ENCODE results near the gene MED15. TPM values are rescaled to one million over a fixed set of nuclear protein-coding genes. Genes with fewer than 3 reads are reported as not detected.
"Not testable (repeated sequence)": the region's sequence is repeated elsewhere in the genome, so short reads cannot be mapped to it uniquely, and the experiment has no call there.

The MED15 gene
- total RNA-seq, 1 donor from 2014 or later, result 16.7 TPM

DNA sequence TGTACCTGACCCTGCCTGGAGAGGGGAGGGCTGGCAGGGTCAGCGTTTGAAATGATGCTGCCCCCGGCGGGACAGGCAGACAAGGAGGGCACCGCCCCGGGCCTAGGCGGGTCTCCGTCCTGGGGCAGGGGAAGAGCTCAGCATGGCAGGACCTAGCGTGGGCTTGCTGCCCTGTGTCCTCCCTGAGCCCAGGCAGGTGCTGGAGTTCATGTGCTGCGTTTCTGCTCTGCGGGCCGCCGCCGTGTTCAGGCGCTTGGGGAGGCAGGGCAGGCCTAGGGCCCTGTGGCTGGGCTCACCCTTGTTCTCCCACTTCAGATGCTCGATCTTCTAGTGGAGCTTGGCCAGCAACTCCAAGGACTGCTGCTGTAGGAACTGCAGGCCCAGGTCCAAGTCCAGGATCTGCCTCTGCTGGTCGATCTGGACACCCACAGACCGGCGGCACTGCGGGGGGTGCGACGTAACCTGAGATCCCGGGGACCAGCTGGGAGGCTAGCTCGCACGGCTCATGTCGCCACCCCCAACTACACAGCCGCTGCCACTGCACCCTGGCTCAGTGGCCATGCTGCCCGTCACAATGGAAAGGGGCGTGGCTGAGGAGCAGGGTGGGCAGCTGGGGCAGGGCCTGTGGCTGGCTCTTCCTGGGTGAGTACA is 84.4 kb downstream of the MED15 start:
- Histone ChIP-seq H3K27ac (ENCODE audit: low read depth, low read length) (no peak overlapping the region), H3K4me3 (ENCODE audit: low read length in 3 of 3) (no peak overlapping the region), H3K9ac (ENCODE audit: low read depth in 1 of 3, low read length in 3 of 3) (no peak overlapping the region), H3K36me3 (ENCODE audit: control insufficient read depth in 3 of 3, insufficient read depth in 3 of 3, low read length in 3 of 3) (peaks cover 4 to 8% (median 6%) of the 10 kb centered on the region in 3 donors), H3K4me1 (ENCODE audit: control insufficient read depth in 3 of 3, insufficient read depth in 3 of 3, low read length in 3 of 3) (no peaks in the 10 kb centered on the region), H3K9me3 (ENCODE audit: control insufficient read depth in 3 of 3, low read length in 3 of 3) (no peaks in the 10 kb centered on the region), H3K27me3 (ENCODE audit: control insufficient read depth in 3 of 3, insufficient read depth in 3 of 3, low read length in 3 of 3) (no peaks in the 10 kb centered on the region)

DNA sequence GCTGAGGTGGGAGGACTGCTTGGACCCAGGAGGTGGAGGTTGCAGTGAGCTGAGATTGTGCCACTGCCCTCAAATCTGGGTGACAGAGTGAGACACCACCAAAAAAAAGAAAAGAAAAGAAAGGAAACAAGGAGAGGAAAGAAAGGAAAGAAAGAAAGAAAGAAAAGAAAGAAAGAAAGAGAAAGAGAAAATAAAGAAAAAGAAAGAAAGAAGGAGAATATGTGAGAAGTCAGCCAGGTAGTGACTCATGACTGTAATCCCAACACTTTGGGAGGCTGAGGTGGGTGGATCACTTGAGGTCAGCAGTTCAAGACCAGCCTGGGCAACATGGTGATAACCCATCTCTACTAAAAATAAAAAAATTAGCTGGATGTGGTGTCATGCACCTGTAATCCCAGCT is 86.6 kb downstream of the MED15 start:
- not testable (repeated sequence) for H3K36me3 ChIP-seq (ENCODE audit: control insufficient read depth in 3 of 3, insufficient read depth in 3 of 3, low read length in 3 of 3); H3K27ac ChIP-seq (ENCODE audit: low read depth, low read length); H3K27me3 ChIP-seq (ENCODE audit: control insufficient read depth in 3 of 3, insufficient read depth in 3 of 3, low read length in 3 of 3)

DNA sequence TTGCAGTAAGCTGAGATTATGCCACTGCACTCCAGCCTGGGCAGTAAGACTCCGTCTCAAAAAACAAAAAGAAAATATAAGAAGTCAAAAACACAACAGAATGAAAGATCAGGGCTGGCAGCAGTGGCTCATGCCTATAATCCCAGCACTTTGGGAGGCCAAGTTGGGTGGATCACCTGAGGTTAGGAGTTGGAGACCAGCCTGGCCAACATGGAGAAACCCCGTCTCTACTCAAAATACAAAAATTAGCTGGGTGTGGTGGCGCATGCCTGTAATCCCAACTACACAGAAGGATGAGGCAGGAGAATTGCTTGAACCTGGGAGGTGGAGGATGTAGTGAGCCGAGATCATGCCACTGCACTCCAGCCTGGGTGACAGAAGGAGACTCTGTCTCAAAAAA is 87.1 kb downstream of the MED15 start:
- not testable (repeated sequence) for H3K9ac ChIP-seq (ENCODE audit: low read depth in 1 of 3, low read length in 3 of 3); H3K27ac ChIP-seq (ENCODE audit: low read depth, low read length); H3K36me3 ChIP-seq (ENCODE audit: control insufficient read depth in 3 of 3, insufficient read depth in 3 of 3, low read length in 3 of 3); H3K27me3 ChIP-seq (ENCODE audit: control insufficient read depth in 3 of 3, insufficient read depth in 3 of 3, low read length in 3 of 3); H3K4me1 ChIP-seq (ENCODE audit: control insufficient read depth in 3 of 3, insufficient read depth in 3 of 3, low read length in 3 of 3); H3K4me3 ChIP-seq (ENCODE audit: low read length in 3 of 3); H3K9me3 ChIP-seq (ENCODE audit: control insufficient read depth in 3 of 3, low read length in 3 of 3)

More for the DNA sequence above, 86.6 kb downstream of the MED15 start:
- H3K4me1 ChIP-seq (ENCODE audit: control insufficient read depth in 3 of 3, insufficient read depth in 3 of 3, low read length in 3 of 3); H3K9ac ChIP-seq (ENCODE audit: low read depth in 1 of 3, low read length in 3 of 3); H3K9me3 ChIP-seq (ENCODE audit: control insufficient read depth in 3 of 3, low read length in 3 of 3); H3K4me3 ChIP-seq (ENCODE audit: low read length in 3 of 3): not testable (repeated sequence)

DNA sequence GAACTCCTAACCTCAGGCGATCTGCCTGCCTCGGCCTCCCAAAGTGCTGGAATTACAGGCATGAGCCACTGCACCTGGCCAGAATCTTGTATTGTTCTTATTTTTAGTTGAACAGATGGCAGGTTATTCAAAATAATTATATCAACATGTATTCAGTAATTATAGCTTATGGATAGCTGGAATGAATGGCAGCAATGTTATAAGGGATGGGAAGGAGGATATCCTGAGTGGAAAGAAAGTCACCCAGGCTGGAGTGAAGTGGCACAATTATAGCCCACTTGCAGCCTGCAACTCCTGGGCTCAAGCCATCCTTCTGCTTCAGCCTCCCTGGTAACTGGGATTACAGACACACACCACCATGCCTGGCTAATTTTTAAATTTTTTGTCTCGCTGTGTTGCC is 88.1 kb downstream of the MED15 start:
- Histone ChIP-seq H3K4me1 (ENCODE audit: control insufficient read depth in 3 of 3, insufficient read depth in 3 of 3, low read length in 3 of 3) (no peaks in the 10 kb centered on the region), H3K27me3 (ENCODE audit: control insufficient read depth in 3 of 3, insufficient read depth in 3 of 3, low read length in 3 of 3) (peaks cover 0 to 3% (median 0%) of the 10 kb centered on the region in 3 donors), H3K36me3 (ENCODE audit: control insufficient read depth in 3 of 3, insufficient read depth in 3 of 3, low read length in 3 of 3) (no peaks in the 10 kb centered on the region), H3K4me3 (ENCODE audit: low read length in 3 of 3) (no peak overlapping the region), H3K9ac (ENCODE audit: low read depth in 1 of 3, low read length in 3 of 3) (no peak overlapping the region), H3K27ac (ENCODE audit: low read depth, low read length) (no peak overlapping the region), H3K9me3 (ENCODE audit: control insufficient read depth in 3 of 3, low read length in 3 of 3) (no peaks in the 10 kb centered on the region)

DNA sequence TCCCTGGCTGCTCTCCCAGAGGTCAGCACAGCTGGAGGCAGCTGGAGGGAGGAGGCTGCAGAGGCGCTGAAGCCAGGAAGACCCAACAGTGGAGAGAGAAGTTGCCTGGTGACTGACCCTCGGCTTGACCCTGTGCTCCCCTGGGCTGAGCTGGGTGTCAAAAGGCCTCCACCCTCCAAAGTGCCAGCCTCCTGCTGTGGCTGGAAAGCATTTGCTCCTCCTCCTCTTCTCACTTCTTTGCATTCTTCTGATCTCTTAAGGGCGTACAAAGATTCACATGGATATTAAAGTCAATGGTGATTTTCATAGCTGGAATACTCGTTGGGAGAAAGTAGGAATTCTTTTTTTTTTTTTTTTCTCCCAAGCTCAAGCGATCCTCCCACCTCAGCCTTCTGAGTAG is 91.7 kb downstream of the MED15 start:
- no peaks in the 10 kb centered on the region for H3K9me3 ChIP-seq (ENCODE audit: control insufficient read depth in 3 of 3, low read length in 3 of 3)
- peaks cover 0 to 5% (median 3%) of the 10 kb centered on the region in 3 donors for H3K27me3 ChIP-seq (ENCODE audit: control insufficient read depth in 3 of 3, insufficient read depth in 3 of 3, low read length in 3 of 3)
- no peak overlapping the region for H3K4me3 ChIP-seq (ENCODE audit: low read length in 3 of 3)
- H3K4me1 ChIP-seq (ENCODE audit: control insufficient read depth in 3 of 3, insufficient read depth in 3 of 3, low read length in 3 of 3), result no peaks in the 10 kb centered on the region
- no peaks in the 10 kb centered on the region for H3K36me3 ChIP-seq (ENCODE audit: control insufficient read depth in 3 of 3, insufficient read depth in 3 of 3, low read length in 3 of 3)
- no peak overlapping the region for H3K9ac ChIP-seq (ENCODE audit: low read depth in 1 of 3, low read length in 3 of 3)
- H3K27ac ChIP-seq (ENCODE audit: low read depth, low read length), result no peak overlapping the region

DNA sequence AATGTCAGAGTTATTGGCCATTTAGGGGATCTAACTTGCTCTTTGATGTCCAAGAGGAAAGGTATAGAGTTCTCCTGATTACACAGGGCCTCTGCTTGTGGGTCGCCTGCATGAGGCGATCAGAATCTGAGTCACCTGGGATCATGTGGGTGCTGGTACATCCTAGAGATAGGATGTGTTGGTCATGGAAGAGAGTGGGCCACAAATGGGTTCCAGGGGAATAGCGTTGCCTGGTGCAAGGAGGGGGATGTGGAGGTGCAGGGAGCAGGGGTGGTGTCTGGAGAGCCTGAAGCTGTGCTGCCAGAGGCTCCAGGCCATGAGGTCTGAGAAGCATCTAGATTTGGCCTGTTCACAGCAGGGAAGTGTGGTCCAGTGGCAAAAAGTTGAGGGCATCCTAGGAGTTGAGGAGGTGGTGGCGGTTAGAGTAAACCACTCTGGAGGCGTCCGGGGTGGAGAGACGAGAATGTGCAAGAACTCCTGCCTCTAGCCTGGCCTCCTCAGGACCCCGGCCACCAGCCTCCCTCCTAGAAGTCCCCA is 92.8 kb downstream of the MED15 start:
- H3K4me1 ChIP-seq (ENCODE audit: control insufficient read depth in 3 of 3, insufficient read depth in 3 of 3, low read length in 3 of 3), result no peaks in the 10 kb centered on the region
- H3K36me3 ChIP-seq (ENCODE audit: control insufficient read depth in 3 of 3, insufficient read depth in 3 of 3, low read length in 3 of 3), result no peaks in the 10 kb centered on the region
- no peaks in the 10 kb centered on the region for H3K9me3 ChIP-seq (ENCODE audit: control insufficient read depth in 3 of 3, low read length in 3 of 3)
- H3K27me3 ChIP-seq (ENCODE audit: control insufficient read depth in 3 of 3, insufficient read depth in 3 of 3, low read length in 3 of 3), result peaks cover 0 to 8% (median 3%) of the 10 kb centered on the region in 3 donors
- no peak overlapping the region for H3K4me3 ChIP-seq (ENCODE audit: low read length in 3 of 3)
- H3K9ac ChIP-seq (ENCODE audit: low read depth in 1 of 3, low read length in 3 of 3), result no peak overlapping the region
- no peak overlapping the region for H3K27ac ChIP-seq (ENCODE audit: low read depth, low read length)

DNA sequence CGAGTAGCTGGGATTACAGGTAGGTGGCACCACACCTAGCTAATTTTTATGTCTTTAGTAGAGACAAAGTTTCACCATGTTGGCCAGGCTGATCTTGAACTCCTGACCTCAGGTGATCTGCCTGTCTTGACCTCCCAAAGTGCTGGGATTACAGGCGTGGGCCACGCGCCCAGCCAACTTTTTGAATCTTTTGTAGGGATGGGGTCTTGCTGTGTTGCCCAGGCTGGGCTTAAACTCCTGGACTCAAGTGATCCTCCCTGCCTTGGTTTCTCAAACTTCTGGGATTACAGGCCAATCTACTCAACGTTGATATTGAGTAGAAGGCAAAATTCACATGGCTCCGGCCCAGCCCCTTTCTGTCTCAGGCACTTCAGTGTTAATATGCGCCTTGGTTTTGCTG is 93.9 kb downstream of the MED15 start:
- Histone ChIP-seq H3K4me1 (ENCODE audit: control insufficient read depth in 3 of 3, insufficient read depth in 3 of 3, low read length in 3 of 3) (no peaks in the 10 kb centered on the region), H3K9me3 (ENCODE audit: control insufficient read depth in 3 of 3, low read length in 3 of 3) (no peaks in the 10 kb centered on the region), H3K9ac (ENCODE audit: low read depth in 1 of 3, low read length in 3 of 3) (no peak overlapping the region), H3K4me3 (ENCODE audit: low read length in 3 of 3) (no peak overlapping the region), H3K27me3 (ENCODE audit: control insufficient read depth in 3 of 3, insufficient read depth in 3 of 3, low read length in 3 of 3) (peaks cover 0 to 14% (median 10%) of the 10 kb centered on the region in 3 donors), H3K36me3 (ENCODE audit: control insufficient read depth in 3 of 3, insufficient read depth in 3 of 3, low read length in 3 of 3) (no peaks in the 10 kb centered on the region), H3K27ac (ENCODE audit: low read depth, low read length) (no peak overlapping the region)

DNA sequence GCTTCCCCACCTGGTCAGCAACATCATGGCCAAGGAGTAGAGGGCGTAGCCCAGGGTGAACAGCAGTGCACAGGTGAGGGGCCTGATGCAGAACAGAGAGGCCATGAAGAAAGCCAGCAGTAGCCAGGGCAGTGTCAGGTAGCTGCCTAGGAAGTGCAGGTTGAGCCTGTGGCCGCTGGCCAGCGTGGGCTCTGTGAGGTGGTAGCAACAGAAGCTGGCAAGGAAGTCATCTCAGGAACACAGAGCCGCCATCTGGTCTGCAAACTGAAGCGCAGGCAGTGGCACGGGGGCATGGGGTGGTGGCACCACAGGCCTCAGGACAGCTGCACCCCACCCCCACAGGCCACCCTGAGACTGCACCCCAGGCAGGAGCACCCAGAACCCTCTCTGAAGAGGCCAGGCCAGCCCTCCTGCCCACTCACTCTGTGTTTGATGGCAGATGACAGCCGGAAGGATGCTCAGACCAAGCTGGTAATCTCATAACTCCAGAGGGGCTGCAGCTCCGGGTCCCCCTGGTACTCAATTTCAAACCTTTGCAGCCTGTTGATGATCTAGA is 95.3 kb downstream of the MED15 start:
- no peaks in the 10 kb centered on the region for H3K36me3 ChIP-seq (ENCODE audit: control insufficient read depth in 3 of 3, insufficient read depth in 3 of 3, low read length in 3 of 3)
- no peak overlapping the region for H3K4me3 ChIP-seq (ENCODE audit: low read length in 3 of 3)
- no peaks in the 10 kb centered on the region for H3K4me1 ChIP-seq (ENCODE audit: control insufficient read depth in 3 of 3, insufficient read depth in 3 of 3, low read length in 3 of 3)
- H3K9ac ChIP-seq (ENCODE audit: low read depth in 1 of 3, low read length in 3 of 3), result no peak overlapping the region
- H3K27ac ChIP-seq (ENCODE audit: low read depth, low read length), result no peak overlapping the region
- no peaks in the 10 kb centered on the region for H3K9me3 ChIP-seq (ENCODE audit: control insufficient read depth in 3 of 3, low read length in 3 of 3)
- H3K27me3 ChIP-seq (ENCODE audit: control insufficient read depth in 3 of 3, insufficient read depth in 3 of 3, low read length in 3 of 3), result peaks cover 0 to 20% (median 17%) of the 10 kb centered on the region in 3 donors

DNA sequence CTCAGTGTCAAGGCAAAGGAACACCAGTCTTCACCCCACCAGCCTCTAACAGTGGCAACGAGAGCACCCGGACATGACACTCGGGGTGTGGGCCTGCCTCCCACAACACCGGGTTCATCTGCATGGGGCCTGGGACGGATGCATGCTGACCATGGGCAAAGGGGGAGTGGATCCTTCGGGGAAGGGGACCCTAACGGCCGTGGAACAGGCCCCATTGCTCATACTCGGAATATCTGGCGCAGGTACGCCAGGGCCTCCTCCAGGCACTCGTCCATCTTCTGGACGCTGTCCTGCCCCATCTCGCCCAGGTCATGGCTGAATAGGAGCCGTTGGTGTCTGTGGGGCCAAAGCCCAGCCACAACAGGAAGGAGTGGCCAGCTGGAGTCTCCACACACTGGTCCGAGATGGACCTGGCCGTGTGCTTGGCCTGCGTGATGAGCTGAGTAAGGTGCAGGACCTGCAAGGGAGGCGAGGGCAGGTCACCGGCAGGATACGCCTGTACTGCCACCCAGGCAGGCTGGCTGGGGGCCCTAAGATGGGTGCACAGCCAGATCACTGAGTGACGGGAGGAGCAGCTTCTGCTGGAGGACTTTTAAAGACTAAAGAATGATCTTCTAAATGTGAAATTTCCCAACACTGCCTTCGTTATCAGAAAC is 96.8 kb downstream of the MED15 start:
- Histone ChIP-seq H3K9me3 (ENCODE audit: control insufficient read depth in 3 of 3, low read length in 3 of 3) (no peaks in the 10 kb centered on the region), H3K27me3 (ENCODE audit: control insufficient read depth in 3 of 3, insufficient read depth in 3 of 3, low read length in 3 of 3) (peaks cover 0 to 20% (median 17%) of the 10 kb centered on the region in 3 donors), H3K4me3 (ENCODE audit: low read length in 3 of 3) (no peak overlapping the region), H3K4me1 (ENCODE audit: control insufficient read depth in 3 of 3, insufficient read depth in 3 of 3, low read length in 3 of 3) (no peaks in the 10 kb centered on the region), H3K27ac (ENCODE audit: low read depth, low read length) (no peak overlapping the region), H3K36me3 (ENCODE audit: control insufficient read depth in 3 of 3, insufficient read depth in 3 of 3, low read length in 3 of 3) (no peaks in the 10 kb centered on the region), H3K9ac (ENCODE audit: low read depth in 1 of 3, low read length in 3 of 3) (no peak overlapping the region)

DNA sequence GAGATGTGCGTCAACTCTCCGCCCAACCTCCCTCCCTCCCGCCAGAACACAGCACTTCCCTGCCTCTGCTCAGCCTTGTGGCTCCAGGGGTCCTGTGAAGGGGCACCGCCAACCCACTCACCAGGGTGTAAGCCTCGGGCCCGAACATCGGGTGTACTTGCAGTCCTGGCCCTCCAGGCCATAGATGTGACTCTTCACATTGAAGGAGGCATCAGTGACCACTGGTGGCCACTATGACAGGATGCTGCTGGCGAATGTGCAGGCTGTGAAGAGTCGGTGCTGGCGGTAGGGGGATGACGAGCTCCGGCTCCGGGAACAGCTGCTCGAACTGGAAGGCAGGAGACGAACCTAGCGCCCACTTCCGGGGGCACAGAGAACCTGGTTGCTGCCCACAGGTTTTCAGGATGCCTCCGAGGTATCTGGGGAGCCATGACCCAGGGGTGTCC is 97.4 kb downstream of the MED15 start:
- Histone ChIP-seq H3K4me1 (ENCODE audit: control insufficient read depth in 3 of 3, insufficient read depth in 3 of 3, low read length in 3 of 3) (no peaks in the 10 kb centered on the region), H3K4me3 (ENCODE audit: low read length in 3 of 3) (no peak overlapping the region), H3K9ac (ENCODE audit: low read depth in 1 of 3, low read length in 3 of 3) (no peak overlapping the region), H3K36me3 (ENCODE audit: control insufficient read depth in 3 of 3, insufficient read depth in 3 of 3, low read length in 3 of 3) (no peaks in the 10 kb centered on the region), H3K27ac (ENCODE audit: low read depth, low read length) (no peak overlapping the region), H3K9me3 (ENCODE audit: control insufficient read depth in 3 of 3, low read length in 3 of 3) (no peaks in the 10 kb centered on the region), H3K27me3 (ENCODE audit: control insufficient read depth in 3 of 3, insufficient read depth in 3 of 3, low read length in 3 of 3) (peaks cover 0 to 20% (median 17%) of the 10 kb centered on the region in 3 donors)

All from skeletal muscle tissue (tissue), 4 donors.